NCI-H1048 (cell line): ENCODE measurements around the gene ZBTB44.
"Not testable (repeated sequence)": the region's sequence is repeated elsewhere in the genome, so short reads cannot be mapped to it uniquely, and the experiment has no call there.

Source experiments
- DNase-seq: peaks from one replicate; lab custom pipeline; 2025; lab: John Stamatoyannopoulos, UW

ZBTB44 gene

DNA sequence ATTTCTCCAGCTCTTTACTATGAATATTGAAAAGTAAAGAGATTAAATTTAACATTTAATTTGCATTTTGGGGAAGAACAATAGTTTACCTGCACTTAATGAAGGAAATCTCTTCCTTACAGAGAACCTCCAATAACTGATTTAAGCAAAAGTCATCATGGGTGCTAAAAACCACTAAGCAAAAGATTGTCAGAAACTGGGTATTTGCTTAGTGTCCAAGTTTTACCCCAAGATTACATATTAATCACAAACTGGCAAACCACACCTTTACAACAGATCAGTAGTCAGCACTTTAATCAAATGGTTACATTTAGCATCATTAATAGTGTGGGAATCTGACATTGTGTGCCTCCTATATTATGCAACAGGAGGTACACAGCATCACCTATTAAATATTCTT, 2.7 kb downstream of the ZBTB44 start:
- DNase-seq = no peak

DNA sequence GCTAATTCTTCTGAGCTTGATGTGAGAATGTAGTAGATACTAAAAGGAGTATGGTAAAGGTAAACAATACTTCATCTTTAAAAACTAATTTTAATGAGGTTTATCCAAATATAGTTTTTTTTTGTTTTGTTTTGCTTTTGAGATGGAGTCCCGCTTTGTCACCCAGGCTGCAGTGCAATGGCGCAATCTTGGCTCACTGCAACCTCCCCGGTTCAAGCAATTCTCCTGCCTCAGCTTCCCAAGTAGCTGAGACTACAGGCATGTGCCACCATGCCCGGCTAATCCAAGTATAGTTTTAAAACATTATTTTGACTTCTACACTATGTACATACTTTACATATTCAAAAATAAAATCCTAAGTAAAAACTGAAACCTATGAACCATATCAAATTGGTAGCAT, 4.1 kb downstream of the ZBTB44 start:
- no peak for DNase-seq

DNA sequence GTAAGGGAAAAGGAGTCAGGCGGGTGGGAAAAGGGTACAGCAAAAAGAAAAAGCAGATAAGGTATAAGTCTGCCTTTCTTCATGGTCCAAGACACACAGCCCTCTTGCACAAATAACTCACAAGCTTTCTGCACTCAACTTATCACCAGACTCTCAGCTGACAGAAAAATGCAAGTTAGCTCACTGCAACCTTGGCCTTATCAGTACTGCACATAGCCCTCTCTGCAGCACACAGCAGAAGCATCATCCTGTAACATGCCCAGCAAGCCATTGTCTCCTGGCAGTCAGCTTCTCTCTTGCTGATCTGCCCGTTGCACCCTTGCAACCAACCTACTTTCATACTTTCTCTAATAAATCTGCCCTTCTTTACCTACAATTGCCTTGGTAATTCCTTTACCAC, 5.8 kb downstream of the ZBTB44 start:
- DNase-seq = no peak

DNA sequence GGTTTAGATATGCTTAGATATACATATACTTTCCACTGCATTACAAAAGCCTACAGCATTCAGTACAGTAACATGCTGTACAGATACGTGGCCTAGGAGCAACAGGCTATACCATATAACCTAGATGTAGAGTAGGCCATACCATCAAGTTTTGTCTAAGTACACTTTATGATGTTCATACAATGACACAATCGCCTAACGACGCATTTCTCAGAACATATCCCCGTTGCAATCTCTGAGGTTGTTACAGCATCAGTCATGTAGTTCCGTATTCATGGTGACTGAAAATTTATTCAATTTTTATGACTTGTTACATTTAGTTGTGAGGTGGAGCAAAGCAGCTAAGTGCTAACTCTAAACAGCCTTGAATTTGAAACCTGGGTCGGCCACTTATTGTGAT, 6.7 kb downstream of the ZBTB44 start:
- no peak for DNase-seq

DNA sequence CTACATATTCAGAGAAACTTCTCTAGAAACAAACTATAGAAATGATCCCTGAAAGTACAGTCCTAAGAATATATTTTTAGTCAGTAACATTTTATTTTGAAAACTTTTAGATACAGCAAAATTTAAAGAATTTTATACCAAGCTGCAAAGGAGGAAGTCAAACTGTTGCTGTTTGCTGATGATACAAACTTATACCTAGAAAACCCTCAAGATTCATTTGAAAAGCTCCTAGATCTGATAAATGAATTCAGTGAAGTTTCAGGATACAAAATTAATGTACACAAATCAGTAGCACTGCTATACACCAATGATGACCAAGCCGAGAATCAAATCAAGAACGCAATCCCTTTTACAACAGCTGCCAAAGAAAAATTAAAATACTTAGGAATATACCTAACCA, 10.1 kb downstream of the ZBTB44 start:
- no peak for DNase-seq

DNA sequence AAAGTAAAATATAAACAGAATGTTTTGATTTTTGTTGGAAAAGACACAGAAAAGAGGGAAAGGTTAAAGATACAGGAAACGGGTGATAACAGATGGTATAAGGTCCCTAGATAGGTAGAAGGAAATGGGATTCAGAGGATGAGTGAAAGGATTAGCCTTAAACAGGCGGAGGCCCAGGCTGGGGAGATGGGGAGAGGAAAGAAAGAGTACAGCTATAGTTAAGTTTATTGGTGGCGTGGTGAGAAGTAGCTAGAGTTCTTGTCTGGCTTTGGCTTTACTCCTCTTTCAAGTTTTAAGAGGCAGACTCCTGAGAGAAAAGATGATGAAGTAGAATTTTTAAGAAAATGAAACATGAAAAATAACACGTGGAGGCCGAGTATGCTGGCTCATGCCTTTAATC, 13.7 kb downstream of the ZBTB44 start:
- DNase-seq = no peak

DNA sequence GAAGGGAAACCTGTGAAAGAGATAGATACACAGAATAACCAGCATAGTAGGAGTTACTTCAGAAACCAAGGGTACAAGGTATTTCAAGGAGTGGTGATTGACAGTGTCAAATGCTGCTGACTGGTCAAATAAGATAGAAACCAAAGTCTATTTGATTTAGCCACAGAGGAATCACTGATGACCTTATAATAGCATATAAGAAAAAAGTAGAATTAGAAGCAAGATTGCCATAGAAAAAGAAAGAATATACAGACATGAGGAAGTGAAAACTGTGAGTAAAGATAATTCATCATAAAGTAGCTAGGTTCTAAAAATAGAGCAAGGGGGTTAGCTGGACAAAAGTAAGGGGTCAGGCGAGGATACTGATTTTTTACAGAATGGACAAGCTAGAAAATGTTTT, 14.2 kb downstream of the ZBTB44 start:
- DNase-seq = no peak

DNA sequence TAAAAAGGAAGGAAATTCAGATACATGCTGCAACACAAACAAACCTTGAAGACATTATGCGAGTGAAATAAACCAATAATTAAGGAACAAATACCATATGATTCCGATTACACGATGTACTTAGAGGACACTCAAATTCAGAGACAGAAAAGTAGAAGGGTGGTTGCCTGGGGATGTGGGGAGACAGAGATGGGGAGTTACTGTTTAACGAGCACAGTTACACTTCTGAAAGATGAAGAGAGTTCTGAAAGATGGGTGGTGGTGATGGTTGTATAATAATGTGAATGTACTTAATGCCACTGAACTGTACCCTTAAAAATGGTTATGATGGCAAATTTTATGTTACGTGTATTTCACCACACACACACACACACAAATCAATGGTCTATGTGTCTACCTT, 14.7 kb downstream of the ZBTB44 start:
- no peak for DNase-seq

DNA sequence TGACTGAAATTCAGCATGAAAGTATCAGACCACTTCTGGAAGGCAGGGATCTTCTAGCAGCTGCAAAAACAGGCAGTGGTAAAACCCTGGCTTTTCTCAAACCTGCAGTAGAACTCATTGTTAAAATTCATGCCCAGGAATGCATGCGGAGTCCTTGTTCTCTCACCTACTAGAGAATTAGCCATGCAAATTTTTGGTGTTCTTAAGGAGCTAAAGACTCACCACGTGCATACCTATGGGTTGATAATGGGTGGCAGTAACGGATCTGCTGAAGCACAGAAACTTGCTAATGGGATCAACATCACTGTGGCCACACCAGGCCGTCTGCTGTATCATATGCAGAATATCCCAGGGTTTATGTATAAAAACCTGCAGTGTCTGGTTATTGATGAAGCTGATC, 19.1 kb downstream of the ZBTB44 start:
- DNase-seq = no peak

DNA sequence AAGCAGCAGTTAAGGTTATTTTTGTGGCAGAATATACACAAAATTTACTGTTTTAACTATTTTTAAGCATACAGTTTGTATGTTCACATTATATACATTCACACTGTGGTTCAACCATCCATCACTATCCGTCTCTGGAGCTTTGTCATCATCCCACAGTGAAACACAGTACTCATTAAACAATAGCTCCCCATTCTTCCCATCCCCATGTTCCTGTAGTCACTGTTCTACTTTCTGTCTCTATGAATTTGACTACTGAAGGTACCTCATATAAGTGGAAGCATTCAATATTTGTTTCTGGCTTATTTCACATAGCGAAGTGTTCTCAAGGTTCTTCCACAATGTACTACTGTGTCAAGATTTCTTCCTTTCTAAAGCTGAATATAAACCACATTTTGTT, 32.6 kb downstream of the ZBTB44 start:
- DNase-seq = no peak

DNA sequence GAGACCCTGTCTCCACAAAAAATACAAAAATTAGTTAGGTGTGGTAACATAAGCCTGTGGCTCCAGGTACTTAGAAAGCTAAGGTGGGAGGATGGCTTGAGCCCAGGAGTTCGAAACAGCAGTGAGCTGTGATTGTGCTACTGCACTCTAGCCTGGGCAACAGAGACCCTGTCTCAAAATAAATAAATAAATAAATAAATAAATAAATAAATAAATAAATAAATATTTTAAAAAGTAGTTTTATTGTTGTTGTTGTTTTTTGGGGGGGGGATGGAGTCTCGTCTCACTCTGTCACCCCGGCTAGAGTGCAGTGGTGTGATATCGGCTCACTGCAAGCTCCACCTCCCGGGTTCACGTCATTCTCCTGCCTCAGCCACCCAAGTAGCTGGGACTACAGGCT, 33.4 kb downstream of the ZBTB44 start:
- DNase-seq = not testable (repeated sequence)

DNA sequence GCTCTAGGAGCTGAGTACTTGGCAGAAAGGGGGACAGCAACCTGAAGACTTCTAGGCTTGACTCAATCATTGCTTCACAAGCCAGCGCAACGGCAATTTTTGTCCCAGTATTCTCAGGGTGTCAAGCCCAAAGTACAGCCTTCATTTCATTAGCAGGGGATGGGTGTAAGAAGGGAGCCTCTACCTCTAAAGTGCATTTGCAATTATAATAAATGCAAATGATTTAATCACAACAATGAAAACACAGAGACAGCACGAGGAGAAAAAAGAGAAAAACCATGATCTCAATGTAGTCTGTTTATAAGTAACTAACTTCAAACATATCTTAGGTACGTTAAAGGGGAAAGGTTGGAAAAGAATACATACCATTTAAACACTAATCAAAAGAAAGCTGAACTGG, 34.7 kb downstream of the ZBTB44 start:
- DNase-seq = no peak

DNA sequence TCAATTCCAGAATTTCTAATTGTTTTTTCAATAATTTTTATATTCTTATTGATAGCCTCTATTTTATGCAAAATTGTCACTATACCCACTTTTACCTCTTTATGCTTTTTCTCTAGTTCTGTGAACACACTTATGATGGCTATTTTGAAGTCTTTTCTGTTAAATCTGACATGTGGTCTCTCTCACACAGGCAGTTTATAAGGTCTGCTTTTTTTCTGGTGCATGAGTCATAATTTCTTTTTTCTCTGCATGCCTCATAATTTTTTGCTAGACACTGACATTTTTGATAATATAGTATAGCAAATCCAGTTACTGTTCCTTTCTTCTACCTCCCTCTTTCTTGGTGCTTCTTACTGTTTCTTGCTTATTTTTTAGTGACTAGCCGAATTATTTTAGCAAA, 36.0 kb downstream of the ZBTB44 start:
- DNase-seq = no peak

DNA sequence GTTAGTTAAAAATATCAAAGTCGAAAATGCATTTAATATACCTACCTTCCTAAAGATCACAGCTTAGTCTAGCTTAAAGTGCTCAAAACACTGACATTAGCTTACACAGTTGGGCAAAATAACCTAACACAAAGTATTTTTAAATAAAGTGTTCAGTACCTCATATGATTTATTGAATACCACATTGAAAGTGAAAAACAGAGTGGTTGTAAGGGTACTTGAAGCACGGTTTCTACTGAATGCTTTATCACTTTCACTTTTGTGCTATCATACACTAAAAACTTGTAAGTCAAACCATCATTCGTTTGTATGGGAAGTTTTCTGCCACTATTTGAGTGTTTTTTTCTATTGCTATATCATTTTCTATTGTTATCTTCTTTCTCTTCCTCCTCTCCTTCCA, 36.6 kb downstream of the ZBTB44 start:
- no peak for DNase-seq

DNA sequence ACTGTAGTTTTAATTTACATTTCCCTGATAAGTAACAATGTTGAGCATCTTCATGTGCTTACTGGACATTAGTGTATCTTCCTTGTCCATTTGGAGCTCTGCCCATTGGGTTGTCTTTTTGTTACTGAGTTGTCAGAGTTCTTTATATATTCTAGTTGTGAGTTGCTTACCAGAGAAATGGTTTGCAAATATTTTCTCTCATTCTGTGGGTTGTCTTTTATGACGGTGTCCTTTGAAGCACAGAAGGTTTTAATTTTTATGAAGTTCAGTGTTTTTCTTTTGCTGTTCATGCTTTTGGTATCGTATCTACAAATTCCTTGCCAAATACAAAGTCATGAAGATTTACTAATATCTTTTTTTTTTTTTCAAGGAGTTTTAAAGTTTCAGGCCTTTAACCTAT, 42.4 kb downstream of the ZBTB44 start:
- DNase-seq = no peak

DNA sequence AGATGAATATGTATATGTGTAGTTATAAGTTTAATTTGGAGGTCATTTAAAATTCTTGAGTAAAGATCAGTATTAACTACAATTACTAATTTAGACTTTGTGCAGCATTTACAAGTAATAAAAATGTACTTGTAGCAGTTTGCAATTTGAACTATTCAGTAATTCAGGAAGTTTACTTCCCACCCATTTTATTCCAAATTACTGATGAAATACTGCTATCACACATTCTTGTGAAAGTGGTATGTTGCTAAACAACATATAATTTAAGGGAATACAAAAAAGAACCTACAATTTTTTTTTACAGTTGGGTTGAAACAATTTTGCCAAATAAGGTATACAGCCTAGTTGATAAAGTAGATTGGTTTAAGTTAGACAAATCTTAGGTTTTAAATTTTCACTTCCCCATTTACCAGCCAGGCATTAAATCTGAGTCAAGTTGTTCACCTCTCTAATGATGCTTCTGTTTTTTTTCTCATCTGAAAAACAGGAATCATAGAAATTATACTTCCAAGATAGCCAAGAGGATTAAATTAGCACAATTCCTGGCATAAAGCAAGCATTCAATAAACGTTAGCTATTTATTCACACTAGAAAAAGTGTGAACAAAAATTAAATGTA, 45.3 kb downstream of the ZBTB44 start:
- DNase-seq = no peak

DNA sequence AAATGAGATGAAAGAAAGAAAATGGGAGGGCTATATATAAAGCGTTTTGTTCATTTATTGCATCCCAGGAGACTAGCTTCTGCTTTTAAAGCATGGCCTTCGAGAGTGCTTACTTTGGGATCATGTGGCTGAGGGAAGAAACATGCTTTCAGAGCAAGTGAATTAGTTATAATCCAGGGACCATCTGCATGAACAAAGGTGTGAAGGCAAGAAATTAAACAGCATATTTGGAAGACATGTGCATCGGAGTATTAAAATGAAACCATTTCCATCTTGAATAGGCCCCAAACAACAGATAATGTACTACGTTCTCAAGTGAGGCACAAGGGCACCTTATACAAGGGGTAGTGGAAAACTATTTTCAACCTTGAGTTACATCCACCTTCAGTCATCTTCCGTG, 51.4 kb downstream of the ZBTB44 start:
- DNase-seq = no peak

DNA sequence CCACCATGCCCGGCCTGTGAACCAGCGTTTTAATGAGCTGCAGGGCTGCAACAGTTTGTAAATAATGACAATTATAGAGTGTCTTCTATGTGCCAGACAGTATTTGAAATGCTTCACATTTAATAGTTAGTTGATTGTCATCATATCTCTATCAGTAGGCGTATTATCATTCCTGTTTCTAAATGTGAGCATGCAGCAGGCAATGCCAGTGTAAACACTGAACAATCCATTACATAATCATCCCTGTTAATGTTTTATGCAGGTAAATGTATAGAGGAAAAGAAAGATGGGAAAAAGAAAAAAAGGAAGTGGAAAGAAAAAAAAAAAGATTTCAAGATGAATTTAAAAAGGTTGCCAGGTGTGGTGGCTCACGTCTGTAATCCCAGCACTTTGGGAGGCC, 52.3 kb downstream of the ZBTB44 start:
- DNase-seq = no peak

DNA sequence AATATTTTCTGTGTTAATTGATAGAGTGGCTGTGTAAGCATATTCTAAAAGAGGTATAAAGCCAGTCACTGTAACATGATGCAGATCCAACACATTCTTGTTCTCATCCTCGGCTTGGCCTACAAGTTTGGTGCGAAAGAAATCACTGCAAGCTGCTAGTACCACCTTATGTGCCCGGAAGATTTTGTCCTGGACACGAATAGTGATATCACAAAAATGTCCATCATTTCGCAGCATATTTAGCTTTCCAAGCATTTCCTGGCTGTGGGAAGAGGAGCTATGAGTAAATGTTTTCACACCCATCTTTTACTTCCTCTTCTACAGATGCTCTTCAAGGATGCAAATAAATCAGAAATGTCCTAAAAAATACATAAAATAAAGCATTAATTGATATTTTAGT, 53.1 kb downstream of the ZBTB44 start:
- DNase-seq = no peak

DNA sequence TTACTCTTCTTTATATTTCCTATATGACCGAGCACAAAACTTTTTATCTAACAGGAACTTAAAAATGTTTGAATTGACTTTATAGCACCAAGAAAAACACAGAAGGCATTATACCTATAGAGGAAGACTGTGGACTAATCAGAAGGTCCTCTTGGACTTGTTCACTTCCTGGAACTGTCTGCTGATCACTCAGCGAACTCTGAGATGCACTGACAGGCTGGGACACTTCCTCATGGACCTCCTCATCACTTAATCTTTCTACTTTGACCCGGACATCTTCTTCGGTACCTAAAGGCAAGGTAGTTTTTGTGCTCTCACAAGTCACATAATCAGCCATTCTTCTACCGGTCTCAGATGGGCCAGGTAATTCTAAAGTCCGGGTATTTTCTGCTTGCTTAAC, 54.0 kb downstream of the ZBTB44 start:
- DNase-seq = no peak

DNA sequence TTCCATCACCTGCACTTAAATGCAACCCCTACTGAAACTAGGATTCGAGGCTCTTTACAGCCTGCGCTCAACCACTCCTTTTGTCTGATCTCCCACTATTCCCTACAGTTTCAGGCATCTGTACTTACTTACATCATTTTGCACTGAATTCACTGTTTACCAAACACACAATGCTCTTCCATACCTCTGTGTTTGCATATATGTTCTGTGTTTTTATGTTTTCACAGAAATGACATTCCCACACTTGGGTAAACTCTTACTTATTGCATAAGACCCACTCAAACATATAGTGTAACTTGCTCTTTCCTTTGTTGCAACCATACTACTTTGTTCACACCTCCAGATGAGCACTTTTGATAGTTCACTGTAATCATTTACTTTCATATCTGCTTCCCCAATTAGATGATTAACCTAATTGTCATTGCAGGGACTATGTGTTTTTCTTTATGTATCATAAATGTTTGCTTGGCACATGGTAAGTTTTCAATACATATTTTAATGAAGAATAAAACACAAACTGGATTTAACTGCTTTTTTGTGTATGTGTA, 54.6 kb downstream of the ZBTB44 start:
- no peak for DNase-seq

DNA sequence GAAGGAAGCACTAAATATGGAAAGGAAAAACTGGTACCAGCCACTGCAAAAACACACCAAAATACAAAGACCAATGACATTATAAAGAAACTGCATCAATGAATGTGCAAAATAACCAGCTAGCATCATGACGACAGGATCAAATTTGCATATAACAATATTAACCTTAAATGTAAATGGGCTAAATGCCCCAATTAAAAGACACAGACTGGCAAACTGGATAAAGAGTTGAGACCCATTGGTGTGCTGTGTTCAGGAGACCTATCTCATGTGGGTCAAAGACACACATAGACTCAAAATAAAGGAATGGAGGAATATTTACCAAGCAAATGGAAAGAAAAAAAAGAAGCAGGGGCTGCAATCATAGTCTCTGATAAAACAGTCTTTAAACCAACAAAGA, 63.0 kb downstream of the ZBTB44 start:
- DNase-seq = not testable (repeated sequence)

DNA sequence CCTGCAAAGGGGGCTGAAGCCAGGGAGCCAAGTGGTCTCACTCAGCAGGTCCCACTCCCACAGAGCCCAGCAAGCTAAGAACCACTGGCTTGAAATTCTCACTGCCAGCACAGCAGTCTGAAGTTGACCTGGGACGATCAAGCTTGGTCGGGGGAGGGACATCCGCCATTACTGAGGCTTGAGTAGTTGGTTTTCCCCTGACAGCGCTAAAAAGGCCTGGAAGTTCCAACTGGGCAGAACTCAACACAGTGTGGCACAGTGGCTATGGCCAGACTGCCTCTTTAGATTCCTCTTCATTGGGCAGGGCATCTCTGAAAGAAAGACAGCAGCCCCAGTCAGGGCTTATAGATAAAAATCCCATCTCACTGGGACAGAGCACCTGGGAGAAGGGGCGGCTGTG, 64.8 kb downstream of the ZBTB44 start:
- DNase-seq = not testable (repeated sequence)

DNA sequence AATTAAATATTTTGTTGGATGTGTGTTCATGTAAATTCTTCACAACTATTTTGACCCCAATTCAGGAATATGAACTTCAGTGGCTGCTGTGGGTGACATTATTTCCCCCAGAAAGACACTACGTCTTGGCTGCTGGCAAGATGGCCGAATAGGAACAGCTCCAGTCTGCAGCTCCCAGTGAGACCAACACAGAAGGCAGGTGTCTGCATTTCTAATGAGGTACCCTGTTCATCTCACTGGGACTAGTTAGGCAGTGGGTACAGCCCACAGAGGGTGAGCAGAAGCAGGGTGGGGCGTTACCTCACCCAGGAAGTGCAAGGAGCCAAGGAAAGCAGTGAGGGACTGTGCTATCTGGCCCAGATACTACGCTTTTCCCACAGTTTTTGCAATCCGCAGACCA, 65.3 kb downstream of the ZBTB44 start:
- DNase-seq = no peak

DNA sequence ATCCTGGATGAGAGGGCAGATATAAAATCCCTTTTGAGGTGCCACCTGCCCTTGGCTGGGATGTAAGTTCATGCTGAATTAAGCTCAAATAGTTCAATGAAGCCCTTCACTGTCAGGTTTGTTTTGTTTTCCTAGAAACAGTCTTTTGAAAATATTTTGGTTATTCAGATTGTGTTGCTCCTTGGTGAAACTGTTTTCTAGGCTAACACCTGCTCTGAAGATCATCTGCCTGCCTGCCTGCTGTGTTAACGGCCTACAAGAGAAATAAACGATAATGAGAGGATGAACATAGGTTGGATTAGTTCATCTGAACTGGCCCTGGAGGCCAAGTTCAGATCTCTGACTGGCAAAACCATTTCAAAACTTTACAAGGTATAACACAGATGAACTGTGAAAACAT, 67.4 kb downstream of the ZBTB44 start:
- DNase-seq = no peak
